WTC11 (cell line): Measurements from ENCODE around the gene CTNNA3. TPM values are rescaled to one million over a fixed set of nuclear protein-coding genes. Genes with fewer than 3 reads are reported as not detected.

Source experiments
- ATAC-seq: fragments of 200-7000 bp; cut with Tn5 transposase; 2 replicates; pipeline ENCODE4 v1.10.0; 2021; ENCODE audit warnings: mild to moderate bottlenecking, moderate library complexity
- CTCF ChIA-PET: fragments of 300-600 bp; sonication (Branson Sonifier 250); formaldehyde crosslinking; loops from one replicate; lab custom pipeline; 2021; ENCODE audit warnings: antibody characterized with exemption; lab: Charles Lee
- POLR2A ChIA-PET: fragments of 350-600 bp; sonication (Branson Sonifier 250); formaldehyde crosslinking; loops from one replicate; lab custom pipeline; 2021; ENCODE audit warnings: antibody characterized with exemption; lab: Charles Lee
- DNase-seq: peaks from one replicate; pipeline ENCODE4 v3.0.0; 2021; ENCODE audit warnings: low spot score
- H3K27ac Mint-ChIP-seq: 2 replicates; pipeline ENCODE4 v1.8.0; 2021; ENCODE audit warnings: mixed read lengths
- H3K27me3 Mint-ChIP-seq: 2 replicates; pipeline ENCODE4 v1.8.0; 2021; ENCODE audit warnings: low read depth, mild to moderate bottlenecking, moderate library complexity, mixed read lengths
- H3K36me3 Mint-ChIP-seq: 2 replicates; pipeline ENCODE4 v1.8.0; 2021; ENCODE audit warnings: mixed read lengths
- H3K4me1 Mint-ChIP-seq: 2 replicates; pipeline ENCODE4 v1.8.0; 2022; ENCODE audit warnings: mixed read lengths
- H3K4me3 Mint-ChIP-seq: 2 replicates; pipeline ENCODE4 v1.8.0; 2021; ENCODE audit warnings: mild to moderate bottlenecking, moderate library complexity, mixed read lengths
- H3K9me3 Mint-ChIP-seq: 2 replicates; pipeline ENCODE4 v1.8.0; 2021; ENCODE audit warnings: mixed read lengths
- ATF3 ChIP-seq: sonication (generic); formaldehyde crosslinking; conservative IDR thresholded peaks from 2 replicates; pipeline ENCODE4 v1.8.1; 2022; ENCODE audit warnings: mild to moderate bottlenecking, missing genetic modification reagents
- E2F1 ChIP-seq: sonication (generic); formaldehyde crosslinking; IDR thresholded peaks from 2 replicates; pipeline ENCODE4 v1.8.0; 2022; ENCODE audit warnings: mild to moderate bottlenecking, missing genetic modification reagents
- ERG ChIP-seq: fragments of 250-450 bp; sonication (Bioruptor Pico); IDR thresholded peaks from 2 replicates; pipeline ENCODE4 v1.8.0; 2021; ENCODE audit warnings: mild to moderate bottlenecking
- ESRRA ChIP-seq: sonication (generic); formaldehyde crosslinking; IDR thresholded peaks from 2 replicates; pipeline ENCODE4 v1.8.1; 2022; ENCODE audit warnings: mild to moderate bottlenecking, missing genetic modification reagents, borderline replicate concordance
- FOXJ3 ChIP-seq: sonication (generic); formaldehyde crosslinking; IDR thresholded peaks from 2 replicates; pipeline ENCODE4 v1.9.0; 2021; ENCODE audit warnings: missing genetic modification reagents, mild to moderate bottlenecking, borderline replicate concordance
- FOXK1 ChIP-seq: sonication (generic); formaldehyde crosslinking; IDR thresholded peaks from 2 replicates; pipeline ENCODE4 v1.8.0; 2022; ENCODE audit warnings: mild to moderate bottlenecking, moderate library complexity, missing genetic modification reagents
- FOXP4 ChIP-seq: sonication (generic); formaldehyde crosslinking; IDR thresholded peaks from 2 replicates; pipeline ENCODE4 v1.8.0; 2022; ENCODE audit warnings: mild to moderate bottlenecking, missing genetic modification reagents
- GTF2I ChIP-seq: fragments of 250-450 bp; sonication (Bioruptor Pico); conservative IDR thresholded peaks from 2 replicates; pipeline ENCODE4 v1.4.0; 2021; ENCODE audit warnings: mild to moderate bottlenecking
- IRF1 ChIP-seq: sonication (generic); formaldehyde crosslinking; IDR thresholded peaks from 2 replicates; pipeline ENCODE4 v1.8.0; 2023; ENCODE audit warnings: missing genetic modification reagents
- IRF2 ChIP-seq: sonication (generic); formaldehyde crosslinking; IDR thresholded peaks from 2 replicates; pipeline ENCODE4 v1.8.0; 2022; ENCODE audit warnings: low read depth, missing genetic modification reagents, borderline replicate concordance
- NR1H2 ChIP-seq: sonication (generic); formaldehyde crosslinking; IDR thresholded peaks from 2 replicates; pipeline ENCODE4 v1.9.0; 2021; ENCODE audit warnings: mild to moderate bottlenecking, moderate library complexity, missing genetic modification reagents
- RORB ChIP-seq: fragments of 250-450 bp; sonication (Bioruptor Pico); IDR thresholded peaks from 2 replicates; pipeline ENCODE4 v1.9.0; 2021; ENCODE audit warnings: mild to moderate bottlenecking
- SMAD4 ChIP-seq: sonication (generic); formaldehyde crosslinking; IDR thresholded peaks from 2 replicates; pipeline ENCODE4 v1.8.0; 2022; ENCODE audit warnings: mild to moderate bottlenecking, missing genetic modification reagents
- SOX15 ChIP-seq: fragments of 250-450 bp; sonication (Bioruptor Pico); IDR thresholded peaks from 2 replicates; pipeline ENCODE4 v1.9.0; 2021; ENCODE audit warnings: mild to moderate bottlenecking
- STAT6 ChIP-seq: sonication (generic); formaldehyde crosslinking; conservative IDR thresholded peaks from 2 replicates; pipeline ENCODE4 v1.8.1; 2023; ENCODE audit warnings: mild to moderate bottlenecking, low read depth, missing genetic modification reagents, moderate library complexity
- TEAD4 ChIP-seq: sonication (generic); formaldehyde crosslinking; IDR thresholded peaks from 2 replicates; pipeline ENCODE4 v1.8.0; 2022; ENCODE audit warnings: mild to moderate bottlenecking, missing genetic modification reagents
- TP53 ChIP-seq: sonication (generic); formaldehyde crosslinking; IDR thresholded peaks from 2 replicates; pipeline ENCODE4 v1.8.1; 2023; ENCODE audit warnings: mild to moderate bottlenecking, missing genetic modification reagents
- ZNF416 ChIP-seq: fragments of 250-450 bp; sonication (Bioruptor Pico); IDR thresholded peaks from 2 replicates; pipeline ENCODE4 v1.9.0; 2021; ENCODE audit warnings: mild to moderate bottlenecking, inconsistent platforms
- ZNF532 ChIP-seq: fragments of 250-450 bp; sonication (Bioruptor Pico); IDR thresholded peaks from 2 replicates; pipeline ENCODE4 v1.9.0; 2021; ENCODE audit warnings: mild to moderate bottlenecking, borderline replicate concordance
- total RNA-seq: library from RNA; stranded (reverse); gene quantifications from 3 replicates; pipeline ENCODE4 v1.2.3, GENCODE V29; 2021

The CTNNA3 gene
- total RNA-seq, 1 experiment from 2014 or later, result 6.1 TPM

- POLR2A ChIA-PET, result no interaction called here
- H3K4me1 Mint-ChIP-seq, result peaks cover 15% of the 10 kb centered on the region
- TF ChIP-seq SOX15 (CRISPR knock-in tag), result no peak
- no peak for TF ChIP-seq NR1H2
- no peak for TF ChIP-seq FOXP4
- no peak for TF ChIP-seq RORB (CRISPR knock-in tag)
- TF ChIP-seq TEAD4 (CRISPR knock-in tag), result no peak
- TF ChIP-seq ZNF416 (CRISPR knock-in tag), result no peak
- TF ChIP-seq, all 79 proteins: peak for 0
- CTCF ChIA-PET, result no interaction called here
- ATAC-seq, result no peak
- Mint-ChIP-seq H3K9me3 (peaks cover 4% of the 10 kb centered on the region; the same call in 1 of the 2 replicates), H3K27me3 (no peaks in the 10 kb centered on the region), H3K36me3 (no peaks in the 10 kb centered on the region), H3K4me3 (no peak overlapping the region), H3K27ac (no peak overlapping the region)
- DNase-seq, result no peak
Observed at GRCh38 chr10:67141300-67141699, 554.7 kb downstream of the CTNNA3 start.

GRCh38 chr10:67140641-67141040 lies 555.4 kb downstream of the CTNNA3 start:
- CTCF ChIA-PET, result interaction anchor here (0.6 kb wide), 1 partner anchor 661 kb away, joined by 3 read pairs; no protein-coding TSS in a partner anchor
- POLR2A ChIA-PET, result no interaction called here
- DNase-seq (no peak), ATAC-seq (peak; percentile 81)
- H3K4me1 Mint-ChIP-seq, result peaks cover 11% of the 10 kb centered on the region
- no peak overlapping the region for H3K27ac Mint-ChIP-seq
- H3K9me3 Mint-ChIP-seq, result peaks cover 4% of the 10 kb centered on the region; the same call in 1 of the 2 replicates
- no peak overlapping the region for H3K4me3 Mint-ChIP-seq
- H3K27me3 Mint-ChIP-seq, result no peaks in the 10 kb centered on the region
- H3K36me3 Mint-ChIP-seq, result no peaks in the 10 kb centered on the region
- TF ChIP-seq GTF2I (CRISPR knock-in tag), result no peak
- no peak for TF ChIP-seq ATF3
- TF ChIP-seq IRF1 (CRISPR knock-in tag), result no peak
- TF ChIP-seq ZNF532 (CRISPR knock-in tag), result no peak
- no peak for TF ChIP-seq FOXJ3 (CRISPR knock-in tag)
- TF ChIP-seq ERG (CRISPR knock-in tag), result no peak
- TF ChIP-seq IRF2 (CRISPR knock-in tag), result no peak
- TF ChIP-seq TP53 (CRISPR knock-in tag), result no peak
- TF ChIP-seq ESRRA (CRISPR knock-in tag), result no peak
- TF ChIP-seq STAT6 (CRISPR knock-in tag), result no peak
- no peak for TF ChIP-seq SMAD4 (CRISPR knock-in tag)
- TF ChIP-seq FOXK1, result no peak
- TF ChIP-seq E2F1 (CRISPR knock-in tag), result no peak
